ENCODE data around the gene PPP1R3G. TPM values are rescaled to one million over a fixed set of nuclear protein-coding genes. Genes with fewer than 3 reads are reported as not detected.

Gene PPP1R3G
- total and polyA plus RNA-seq, 5 experiments from 2014 or later = 0.08 TPM; not detected in 4

DNA sequence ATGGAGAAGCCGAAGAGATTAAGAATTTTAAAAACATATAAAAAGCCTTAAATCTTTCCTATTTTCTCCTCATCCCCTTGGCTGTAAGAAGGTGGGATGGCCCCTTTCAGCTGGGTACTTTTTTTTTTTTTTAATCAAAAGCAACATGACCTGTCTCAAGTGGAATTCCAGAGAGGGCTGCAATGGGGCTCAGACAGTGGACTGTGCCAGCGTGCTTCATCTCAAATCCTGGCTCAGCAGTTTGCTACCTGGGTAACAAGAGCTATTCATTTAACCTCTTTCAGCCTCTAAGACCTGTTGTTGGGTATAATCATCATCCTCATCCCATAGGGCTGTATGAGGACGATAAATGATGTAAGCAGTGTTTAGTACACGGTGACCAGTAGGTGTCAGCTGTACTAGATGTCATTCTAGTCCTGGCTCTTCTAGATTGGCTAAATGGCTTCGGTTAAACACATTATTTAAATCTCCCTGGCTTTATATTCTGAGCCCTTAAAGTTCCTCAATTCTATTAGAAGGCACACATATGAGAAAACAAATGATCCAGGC, 6.9 kb upstream of the PPP1R3G start:
- POLR2A ChIA-PET = no interaction called here
- no peak overlapping the region for H3K4me3 Mint-ChIP-seq
- DNase-seq (no peak), ATAC-seq (no peak)
- no peaks in the 10 kb centered on the region for H3K9me3 Mint-ChIP-seq
- H3K4me1 Mint-ChIP-seq = peaks cover 0 to 6% (median 0%) of the 10 kb centered on the region in 4 donors
- H3K27me3 Mint-ChIP-seq = peaks cover 5 to 19% (median 15%) of the 10 kb centered on the region in 5 donors
- H3K36me3 Mint-ChIP-seq = peaks cover 5 to 16% (median 6%) of the 10 kb centered on the region in 3 donors
- H3K27ac Mint-ChIP-seq = no peak overlapping the region

DNA sequence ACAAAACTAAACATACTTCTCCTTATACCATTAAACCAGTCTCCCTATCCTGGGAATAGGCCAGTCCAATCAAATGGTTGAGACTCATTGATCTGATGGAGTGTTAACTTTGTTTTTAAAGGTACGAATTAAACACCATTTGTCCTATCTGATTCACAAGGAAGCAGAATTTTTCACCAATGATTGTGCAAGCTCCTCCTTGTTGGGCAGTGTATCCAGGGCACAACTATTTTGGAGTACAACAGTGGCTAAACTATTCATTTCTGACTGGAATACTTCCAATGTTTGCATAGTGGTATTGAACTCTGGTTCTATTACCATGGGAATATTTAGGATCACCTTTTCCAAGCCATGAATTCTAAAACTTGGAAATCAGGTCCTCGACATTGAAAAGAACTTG, 5.4 kb upstream of the PPP1R3G start:
- Mint-ChIP-seq H3K36me3 (peaks cover 3 to 16% (median 5%) of the 10 kb centered on the region in 3 donors), H3K27ac (no peak overlapping the region), H3K9me3 (no peaks in the 10 kb centered on the region), H3K27me3 (peaks cover 8 to 28% (median 24%) of the 10 kb centered on the region in 5 donors), H3K4me1 (peaks cover 0 to 7% (median 5%) of the 10 kb centered on the region in 4 donors), H3K4me3 (no peak overlapping the region)
- POLR2A ChIA-PET = no interaction called here
- no peak for ATAC-seq
- no peak for DNase-seq

DNA sequence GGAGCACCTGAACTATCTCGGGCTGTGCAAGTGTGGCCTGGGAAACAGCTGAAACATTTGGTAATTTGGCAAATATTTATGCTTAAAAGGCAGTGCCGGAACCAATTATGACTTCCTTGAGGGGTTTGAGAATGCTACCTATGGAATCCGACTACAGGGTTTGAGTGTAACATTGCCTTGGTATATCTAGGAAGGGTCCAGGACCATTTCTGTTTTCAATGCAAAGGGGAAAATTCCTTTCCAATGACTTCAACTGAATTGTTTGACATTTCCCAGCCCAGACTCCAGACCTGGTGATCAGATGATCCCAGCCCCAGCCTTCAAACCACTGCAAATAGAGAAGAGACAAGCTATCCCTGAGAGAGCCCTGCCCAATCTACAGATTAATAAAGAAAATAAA, 4.6 kb upstream of the PPP1R3G start:
- peaks cover 0 to 9% (median 6%) of the 10 kb centered on the region in 4 donors for H3K4me1 Mint-ChIP-seq
- H3K9me3 Mint-ChIP-seq = no peaks in the 10 kb centered on the region
- no peak for ATAC-seq
- no peak overlapping the region for H3K4me3 Mint-ChIP-seq
- POLR2A ChIA-PET = no interaction called here
- DNase-seq = no peak
- peaks cover 10 to 30% (median 24%) of the 10 kb centered on the region in 5 donors for H3K27me3 Mint-ChIP-seq
- H3K27ac Mint-ChIP-seq = no peak overlapping the region
- peaks cover 3 to 8% (median 5%) of the 10 kb centered on the region in 3 donors for H3K36me3 Mint-ChIP-seq

DNA sequence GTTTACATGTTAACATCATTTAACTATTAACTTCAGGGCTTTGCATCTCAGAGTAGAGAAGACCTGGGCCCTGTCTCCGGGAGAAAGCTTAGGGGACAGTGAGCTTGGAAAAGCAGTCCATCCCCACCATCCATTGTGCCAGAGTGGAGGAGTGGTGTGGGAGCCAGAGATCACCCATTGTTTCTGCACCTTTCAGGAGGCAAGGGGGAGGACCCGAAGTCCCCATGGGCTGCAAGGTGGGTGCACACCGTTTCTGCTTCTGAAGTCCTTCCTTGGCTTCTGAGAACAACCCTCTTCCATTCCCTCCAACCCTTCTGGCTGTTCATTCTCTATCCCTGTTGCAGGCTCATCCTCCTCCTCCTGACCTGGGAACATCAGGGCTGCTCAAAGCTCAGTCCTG, 4.0 kb upstream of the PPP1R3G start:
- H3K4me3 Mint-ChIP-seq = no peak overlapping the region
- no peaks in the 10 kb centered on the region for H3K9me3 Mint-ChIP-seq
- H3K4me1 Mint-ChIP-seq = peaks cover 0 to 9% (median 6%) of the 10 kb centered on the region in 4 donors
- POLR2A ChIA-PET = no interaction called here
- DNase-seq (no peak), ATAC-seq (no peak)
- H3K36me3 Mint-ChIP-seq = peaks cover 3 to 8% (median 5%) of the 10 kb centered on the region in 3 donors
- peaks cover 10 to 31% (median 25%) of the 10 kb centered on the region in 5 donors for H3K27me3 Mint-ChIP-seq
- H3K27ac Mint-ChIP-seq = no peak overlapping the region

DNA sequence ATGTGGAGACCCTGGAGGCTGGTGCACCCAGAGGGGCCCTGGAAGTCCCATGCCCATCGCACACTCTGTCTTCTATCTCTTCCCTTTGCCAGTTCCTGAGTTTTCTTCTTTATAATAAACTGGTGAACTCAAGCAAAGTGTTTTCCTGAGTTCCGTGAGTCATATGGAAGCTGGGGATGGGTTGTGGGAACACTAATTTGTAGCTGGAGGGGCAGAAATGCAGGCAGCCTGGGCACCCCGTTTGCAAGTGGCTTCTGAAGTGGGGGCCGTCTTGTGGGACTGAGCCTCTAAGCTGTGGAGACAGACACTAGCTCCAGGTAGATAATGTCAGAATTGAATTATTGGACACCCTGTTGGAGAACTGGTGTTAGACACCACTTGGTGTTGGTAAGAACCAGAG, 3.2 kb upstream of the PPP1R3G start:
- peaks cover 8 to 39% (median 28%) of the 10 kb centered on the region in 5 donors for H3K27me3 Mint-ChIP-seq
- H3K36me3 Mint-ChIP-seq = peaks cover 0 to 2% (median 2%) of the 10 kb centered on the region in 3 donors
- H3K27ac Mint-ChIP-seq = peak overlapping the region in 1 of 10 donors; percentile 34
- no peak overlapping the region for H3K4me3 Mint-ChIP-seq
- DNase-seq (no peak), ATAC-seq (no peak)
- peaks cover 0 to 15% (median 6%) of the 10 kb centered on the region in 4 donors for H3K4me1 Mint-ChIP-seq
- POLR2A ChIA-PET = no interaction called here
- H3K9me3 Mint-ChIP-seq = no peaks in the 10 kb centered on the region

DNA sequence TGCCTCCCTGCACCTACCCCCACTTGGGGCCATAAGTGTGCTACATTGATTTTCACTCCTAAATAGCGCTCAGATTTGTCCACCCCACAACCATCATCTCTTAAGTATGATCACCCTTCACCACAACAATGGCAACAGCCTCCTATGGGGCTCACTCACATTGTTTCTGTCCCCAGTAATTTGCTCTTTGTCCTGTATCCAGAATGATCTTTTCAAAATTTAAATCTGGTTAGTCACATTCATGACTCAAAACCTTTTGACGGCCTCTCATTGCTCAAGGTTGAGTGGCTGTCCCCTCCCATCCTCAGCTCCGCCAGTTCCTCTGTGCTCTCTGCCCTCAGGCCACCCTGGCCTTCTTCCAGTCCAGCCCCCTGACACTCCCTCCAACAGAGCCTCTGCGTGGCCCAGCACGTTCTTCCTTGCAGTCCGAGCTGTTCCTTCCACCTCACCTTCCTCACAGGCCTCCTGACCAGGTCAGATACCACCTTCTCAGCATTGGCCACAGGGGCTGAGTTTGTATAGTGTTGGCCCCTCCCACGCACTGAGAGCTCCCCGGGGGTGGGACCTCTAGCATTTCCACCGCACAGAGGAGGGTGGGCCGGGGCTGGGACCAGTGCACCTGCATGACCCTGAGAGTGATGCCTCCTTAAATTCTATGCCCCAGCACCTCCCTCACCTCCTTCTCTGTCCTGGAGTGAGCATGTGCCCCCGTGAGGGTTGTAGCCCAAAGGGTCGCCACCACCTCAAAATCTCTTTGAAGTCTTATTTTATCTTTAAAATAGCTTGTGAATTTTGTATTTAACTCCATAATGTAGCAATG, 2.4 kb upstream of the PPP1R3G start:
- H3K36me3 Mint-ChIP-seq = peaks cover 0 to 2% (median 0%) of the 10 kb centered on the region in 3 donors
- H3K4me3 Mint-ChIP-seq = no peak overlapping the region
- no peak overlapping the region for H3K27ac Mint-ChIP-seq
- peaks cover 0 to 19% (median 6%) of the 10 kb centered on the region in 4 donors for H3K4me1 Mint-ChIP-seq
- POLR2A ChIA-PET = no interaction called here
- ATAC-seq (no peak), DNase-seq (no peak)
- no peaks in the 10 kb centered on the region for H3K9me3 Mint-ChIP-seq
- peaks cover 12 to 46% (median 34%) of the 10 kb centered on the region in 5 donors for H3K27me3 Mint-ChIP-seq

DNA sequence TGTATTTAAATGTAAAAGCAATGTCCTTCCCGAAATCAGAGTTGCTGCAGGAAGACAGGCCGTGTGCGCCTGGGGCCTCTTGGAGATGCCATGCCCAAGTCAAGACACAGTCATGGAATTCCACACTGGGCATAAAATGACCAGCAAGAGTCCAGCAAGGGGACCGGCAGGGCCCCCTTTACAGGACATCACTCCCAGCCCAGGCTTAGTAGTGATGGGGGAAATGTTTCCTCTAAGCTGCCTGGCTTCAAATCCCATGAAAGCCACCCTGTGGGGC, 1.9 kb upstream of the PPP1R3G start:
- peak overlapping the region in 1 of 10 donors; percentile 48 for H3K4me3 Mint-ChIP-seq
- H3K36me3 Mint-ChIP-seq = peaks cover 0 to 2% (median 0%) of the 10 kb centered on the region in 3 donors
- no peak for DNase-seq
- ATAC-seq = no peak
- no peaks in the 10 kb centered on the region for H3K9me3 Mint-ChIP-seq
- H3K27ac Mint-ChIP-seq = no peak overlapping the region
- H3K27me3 Mint-ChIP-seq = peaks cover 12 to 47% (median 34%) of the 10 kb centered on the region in 5 donors
- H3K4me1 Mint-ChIP-seq = peaks cover 0 to 19% (median 6%) of the 10 kb centered on the region in 4 donors
- POLR2A ChIA-PET = no interaction called here

DNA sequence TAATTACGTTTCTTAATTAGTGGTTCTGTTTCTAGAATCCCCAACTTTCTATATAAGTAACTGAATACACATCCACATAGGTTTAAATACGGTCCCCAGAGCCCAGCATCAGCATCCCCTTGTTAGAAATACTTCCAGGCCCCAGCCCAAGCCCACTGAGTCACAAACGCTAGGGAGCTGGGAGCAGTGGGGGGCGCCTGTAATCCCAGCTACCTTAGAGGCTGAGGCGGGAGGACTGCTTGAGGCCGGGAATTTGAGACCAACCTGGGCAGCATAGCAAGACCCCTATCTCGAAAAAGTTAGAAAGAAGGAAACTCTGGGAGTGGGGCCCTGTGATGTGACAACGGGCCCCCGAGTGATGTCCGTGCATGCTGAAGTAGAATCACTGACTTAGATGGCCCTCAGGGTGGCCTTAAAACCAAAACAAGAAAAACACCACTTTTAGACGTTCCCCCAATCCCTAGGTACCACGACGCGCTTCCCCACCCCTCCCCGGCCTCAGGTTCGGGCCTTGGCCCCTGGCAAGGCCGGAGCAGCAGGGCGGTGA, 1.3 kb upstream of the PPP1R3G start:
- Mint-ChIP-seq H3K27ac (no peak overlapping the region), H3K36me3 (peaks cover 0 to 2% (median 0%) of the 10 kb centered on the region in 3 donors), H3K27me3 (peaks cover 13 to 50% (median 34%) of the 10 kb centered on the region in 5 donors), H3K4me1 (peaks cover 0 to 19% (median 6%) of the 10 kb centered on the region in 4 donors), H3K4me3 (peak overlapping the region in 8 of 10 donors; percentile 27 to 54 (median 45)), H3K9me3 (no peaks in the 10 kb centered on the region)
- POLR2A ChIA-PET = no interaction called here
- ATAC-seq = no peak
- no peak for DNase-seq

DNA sequence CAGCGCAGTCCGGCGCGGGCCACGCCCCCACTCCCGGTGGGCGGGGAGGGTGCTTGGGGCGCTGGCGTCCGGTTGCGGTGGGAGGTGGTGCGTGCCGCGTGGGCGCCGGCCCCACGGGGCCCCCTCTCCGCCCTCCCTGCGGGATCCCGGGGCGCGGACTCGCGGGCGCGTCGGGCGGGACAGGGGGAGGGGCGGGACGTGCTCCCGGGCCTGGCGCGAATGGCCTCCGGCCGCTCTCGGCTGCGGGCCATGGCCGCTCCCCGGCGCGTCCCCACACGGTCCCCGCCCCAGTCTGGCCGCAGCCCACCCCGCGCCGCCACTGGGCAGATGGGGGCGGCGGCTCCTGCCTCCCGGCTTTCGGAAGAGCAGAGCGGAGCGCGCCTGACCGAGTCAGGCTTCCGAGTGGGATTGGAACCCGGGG, 771 bp upstream of the PPP1R3G start:
- Mint-ChIP-seq H3K36me3 (peaks cover 0 to 2% (median 0%) of the 10 kb centered on the region in 3 donors), H3K4me1 (peaks cover 0 to 19% (median 6%) of the 10 kb centered on the region in 4 donors), H3K27me3 (peaks cover 13 to 50% (median 34%) of the 10 kb centered on the region in 5 donors), H3K27ac (no peak overlapping the region), H3K9me3 (no peaks in the 10 kb centered on the region), H3K4me3 (peak overlapping the region in 4 of 10 donors; percentile 51 to 69 (median 59))
- POLR2A ChIA-PET = no interaction called here
- DNase-seq (no peak), ATAC-seq (no peak)

DNA sequence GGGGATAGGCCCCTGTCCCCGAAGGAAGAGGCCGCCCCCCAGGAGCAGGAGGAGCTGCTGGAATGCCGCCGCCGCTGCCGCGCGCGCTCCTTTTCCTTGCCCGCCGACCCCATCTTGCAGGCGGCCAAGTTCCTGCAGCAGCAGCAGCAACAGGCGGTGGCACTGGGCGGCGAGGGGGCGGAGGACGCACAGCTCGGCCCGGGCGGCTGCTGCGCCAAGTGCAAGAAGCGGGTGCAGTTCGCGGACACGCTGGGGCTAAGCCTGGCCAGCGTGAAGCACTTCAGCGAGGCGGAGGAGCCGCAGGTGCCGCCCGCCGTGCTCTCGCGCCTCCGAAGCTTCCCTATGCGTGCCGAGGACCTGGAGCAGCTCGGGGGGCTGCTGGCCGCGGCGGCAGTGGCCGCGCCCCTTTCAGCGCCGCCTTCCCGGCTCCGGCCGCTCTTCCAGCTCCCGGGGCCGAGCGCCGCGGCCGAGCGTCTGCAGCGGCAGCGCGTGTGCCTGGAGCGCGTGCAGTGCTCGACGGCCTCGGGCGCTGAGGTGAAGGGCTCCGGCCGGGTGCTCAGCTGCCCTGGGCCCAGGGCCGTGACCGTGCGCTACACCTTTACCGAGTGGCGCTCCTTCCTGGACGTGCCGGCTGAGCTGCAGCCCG, 630 bp downstream of the PPP1R3G start:
- no peak for ATAC-seq
- H3K27me3 Mint-ChIP-seq = peaks cover 16 to 60% (median 34%) of the 10 kb centered on the region in 5 donors
- H3K27ac Mint-ChIP-seq = no peak overlapping the region
- DNase-seq = no peak
- no peaks in the 10 kb centered on the region for H3K9me3 Mint-ChIP-seq
- POLR2A ChIA-PET = no interaction called here
- peak overlapping the region in 3 of 10 donors; percentile 25 to 41 (median 38) for H3K4me3 Mint-ChIP-seq
- peaks cover 0 to 25% (median 8%) of the 10 kb centered on the region in 4 donors for H3K4me1 Mint-ChIP-seq
- peaks cover 0 to 2% (median 0%) of the 10 kb centered on the region in 3 donors for H3K36me3 Mint-ChIP-seq

DNA sequence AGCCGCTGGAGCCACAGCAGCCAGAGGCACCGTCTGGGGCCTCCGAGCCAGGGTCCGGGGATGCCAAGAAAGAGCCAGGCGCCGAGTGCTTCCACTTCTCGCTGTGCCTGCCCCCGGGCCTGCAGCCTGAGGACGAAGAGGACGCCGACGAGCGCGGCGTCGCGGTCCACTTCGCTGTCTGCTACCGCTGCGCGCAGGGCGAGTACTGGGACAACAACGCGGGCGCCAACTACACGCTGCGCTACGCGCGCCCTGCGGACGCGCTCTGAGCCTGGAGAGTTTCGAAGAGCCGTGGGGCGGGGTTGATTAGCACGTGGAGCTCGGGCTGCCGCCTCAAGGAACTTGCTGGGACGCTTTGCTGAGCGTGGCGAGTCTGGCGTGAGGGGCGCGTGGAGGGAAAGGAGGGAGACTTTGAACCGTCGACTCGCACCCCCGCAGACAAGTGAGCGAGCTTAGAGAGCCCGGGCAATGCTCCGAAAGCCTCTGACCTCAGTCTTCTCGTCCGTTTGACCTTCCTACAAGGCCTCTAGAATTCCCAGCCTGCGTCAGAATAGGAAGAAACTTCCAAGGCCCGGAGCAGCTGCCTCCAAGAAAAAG, 1.3 kb downstream of the PPP1R3G start:
- Mint-ChIP-seq H3K36me3 (peaks cover 0 to 2% (median 0%) of the 10 kb centered on the region in 3 donors), H3K27me3 (peaks cover 17 to 60% (median 35%) of the 10 kb centered on the region in 5 donors), H3K9me3 (no peaks in the 10 kb centered on the region), H3K4me3 (peak overlapping the region in 7 of 10 donors; percentile 18 to 45 (median 26)), H3K4me1 (peaks cover 3 to 28% (median 12%) of the 10 kb centered on the region in 4 donors), H3K27ac (no peak overlapping the region)
- ATAC-seq = no peak
- POLR2A ChIA-PET = no interaction called here
- no peak for DNase-seq

DNA sequence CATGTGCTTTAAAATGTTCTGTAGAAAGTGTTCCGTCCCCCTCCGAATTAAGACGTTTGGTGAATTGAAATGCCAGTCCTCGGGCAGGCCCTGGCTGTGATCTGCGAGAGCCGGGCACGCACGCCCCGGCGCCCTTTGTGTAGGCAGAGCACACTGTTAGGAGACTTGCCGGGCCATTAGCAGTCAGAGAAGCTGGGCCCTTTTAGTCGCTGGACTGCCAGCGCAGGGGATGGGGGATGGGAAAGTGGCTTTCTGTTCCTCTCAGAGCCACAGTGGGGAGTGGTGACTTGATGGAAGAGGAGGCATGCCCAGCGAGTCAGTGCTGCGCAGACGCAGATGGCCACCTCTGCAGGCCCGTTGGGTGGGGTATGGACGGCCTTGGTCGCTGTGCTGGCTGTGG, 2.2 kb downstream of the PPP1R3G start:
- no peak for DNase-seq
- H3K27me3 Mint-ChIP-seq = peaks cover 18 to 54% (median 33%) of the 10 kb centered on the region in 5 donors

More for the DNA sequence above, 2.2 kb downstream of the PPP1R3G start:
- Mint-ChIP-seq H3K27ac (no peak overlapping the region), H3K9me3 (no peaks in the 10 kb centered on the region), H3K4me3 (peak overlapping the region in 3 of 10 donors; percentile 30 to 54 (median 36)), H3K4me1 (peaks cover 10 to 30% (median 18%) of the 10 kb centered on the region in 4 donors), H3K36me3 (peaks cover 0 to 2% (median 0%) of the 10 kb centered on the region in 3 donors)
- ATAC-seq = no peak
- POLR2A ChIA-PET = no interaction called here

Measured in naive thymus-derived CD8-positive, alpha-beta T cell (primary cell).